ENCODE measurements around the gene ALAS1. TPM values are rescaled to one million over a fixed set of nuclear protein-coding genes. Genes with fewer than 3 reads are reported as not detected.

Gene ALAS1
- total and polyA plus RNA-seq, 2 donors (not counting 3 experiments of a cell fraction or from before 2014, with no cell fraction given), result 45.1 to 72.1 TPM

- no peak overlapping the region for H3K9ac ChIP-seq (replicated peaks; ENCODE audit: extremely low read depth, insufficient read depth, low read length)
- peaks cover 14 to 27% of the 10 kb centered on the region in 2 experiments for H3K36me3 ChIP-seq (ENCODE audit: control insufficient read depth in 2 of 2, extremely low read depth in 1 of 2, insufficient read depth in 2 of 2, low read length in 2 of 2)
- dilution Hi-C loops (cut with MboI; ENCODE audit: extremely low pct_ligation_motif_present, low sequenced_read_pairs), result no loop called here
- no peak overlapping the region for H3K4me3 ChIP-seq (replicated peaks in 1 of 3; ENCODE audit: insufficient read depth in 1 of 3, low read depth in 1 of 3, low read length in 3 of 3)
- no peaks in the 10 kb centered on the region for H3K9me1 ChIP-seq (replicated peaks; ENCODE audit: control insufficient read depth, extremely low read depth, insufficient read depth, low read length)
- FAIRE-seq (no peak), DNase-seq (ENCODE audit: low read depth, low spot score) (no peak)
- ChIA-PET CTCF (interaction anchor here (0.7 to 5.3 kb wide), 23 partner anchors 8 to 216 kb away, joined by 3 to 91 read pairs (median 7); partner anchors contain the start of genes GLYCTK and WDR82), POLR2A (interaction anchor here (0.5 kb wide), 1 partner anchor 24 kb away, joined by 5 read pairs; no protein-coding TSS in a partner anchor)
- no TSS peak for BruUV-seq (replicated peaks)
- no peaks in the 10 kb centered on the region for H4K20me1 ChIP-seq (replicated peaks; ENCODE audit: control insufficient read depth, extremely low read depth, insufficient read depth, low read length)
- intact Hi-C loops (cut with micrococcal nuclease), result loop anchor here (1.0 kb wide), 1 partner anchor 108 kb away; no protein-coding TSS in a partner anchor
- H2AFZ ChIP-seq (ENCODE audit: low read depth, low read length), result no peak overlapping the region
- H3K27me3 ChIP-seq (ENCODE audit: control insufficient read depth in 2 of 2, insufficient read depth in 2 of 2, low read length in 2 of 2), result no peaks in the 10 kb centered on the region
- H3K4me1 ChIP-seq (ENCODE audit: control insufficient read depth, extremely low read depth, insufficient read depth, low read length), result no peaks in the 10 kb centered on the region
- H3K27ac ChIP-seq (ENCODE audit: insufficient read depth, low read depth, low read length), result no peak overlapping the region
- H3K79me2 ChIP-seq (ENCODE audit: control insufficient read depth, insufficient read depth, low read length), result peaks cover 13% of the 10 kb centered on the region
- no peak overlapping the region for H3K4me2 ChIP-seq (ENCODE audit: insufficient read depth, low read length)
- TF ChIP-seq JUN (IDR thresholded peaks at IDR 0.05; ENCODE audit: borderline replicate concordance, insufficient read depth, insufficient read length, low read depth) (no peak), EZH2 (IDR thresholded peaks at IDR 0.05; ENCODE audit: borderline replicate concordance, low read depth, low read length, severe bottlenecking) (no peak), POLR2A (IDR thresholded peaks at IDR 0.05; ENCODE audit: low read depth, low read length) (no peak), FOS (IDR thresholded peaks at IDR 0.05; ENCODE audit: borderline replicate concordance, insufficient read depth, low read length) (no peak), GATA2 (IDR thresholded peaks at IDR 0.05; ENCODE audit: insufficient read depth, insufficient read length, low read depth, low read length) (no peak), POLR2AphosphoS5 (IDR thresholded peaks at IDR 0.05; ENCODE audit: insufficient read depth, low read depth, low read length) (no peak), MYC (IDR thresholded peaks at IDR 0.05; ENCODE audit: low read depth, low read length) (no peak)
- TF ChIP-seq, protein P1, sequence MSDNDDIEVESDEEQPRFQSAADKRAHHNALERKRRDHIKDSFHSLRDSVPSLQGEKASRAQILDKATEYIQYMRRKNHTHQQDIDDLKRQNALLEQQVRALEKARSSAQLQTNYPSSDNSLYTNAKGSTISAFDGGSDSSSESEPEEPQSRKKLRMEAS (IDR thresholded peaks at IDR 0.05; ENCODE audit: insufficient read depth, insufficient read length), result no peak
- TF ChIP-seq, protein P2, sequence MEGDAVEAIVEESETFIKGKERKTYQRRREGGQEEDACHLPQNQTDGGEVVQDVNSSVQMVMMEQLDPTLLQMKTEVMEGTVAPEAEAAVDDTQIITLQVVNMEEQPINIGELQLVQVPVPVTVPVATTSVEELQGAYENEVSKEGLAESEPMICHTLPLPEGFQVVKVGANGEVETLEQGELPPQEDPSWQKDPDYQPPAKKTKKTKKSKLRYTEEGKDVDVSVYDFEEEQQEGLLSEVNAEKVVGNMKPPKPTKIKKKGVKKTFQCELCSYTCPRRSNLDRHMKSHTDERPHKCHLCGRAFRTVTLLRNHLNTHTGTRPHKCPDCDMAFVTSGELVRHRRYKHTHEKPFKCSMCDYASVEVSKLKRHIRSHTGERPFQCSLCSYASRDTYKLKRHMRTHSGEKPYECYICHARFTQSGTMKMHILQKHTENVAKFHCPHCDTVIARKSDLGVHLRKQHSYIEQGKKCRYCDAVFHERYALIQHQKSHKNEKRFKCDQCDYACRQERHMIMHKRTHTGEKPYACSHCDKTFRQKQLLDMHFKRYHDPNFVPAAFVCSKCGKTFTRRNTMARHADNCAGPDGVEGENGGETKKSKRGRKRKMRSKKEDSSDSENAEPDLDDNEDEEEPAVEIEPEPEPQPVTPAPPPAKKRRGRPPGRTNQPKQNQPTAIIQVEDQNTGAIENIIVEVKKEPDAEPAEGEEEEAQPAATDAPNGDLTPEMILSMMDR (IDR thresholded peaks at IDR 0.05; ENCODE audit: extremely low read depth in 1 of 2, insufficient read depth in 1 of 2, low read depth in 1 of 2, low read length in 2 of 2), result no peak
- no peaks in the 10 kb centered on the region for H3K9me3 ChIP-seq (replicated peaks; ENCODE audit: control insufficient read depth, insufficient read depth, low read length)
Observed at GRCh38 chr3:52230889-52231499, 33.0 kb downstream of the ALAS1 start.
